HG02870 (cell line): ENCODE data around the gene MKX.

Experiments
- ATAC-seq: cut with Tn5 transposase; IDR thresholded peaks from one replicate; pipeline ENCODE4 v1.9.1; 2021; ENCODE audit warnings: mild to moderate bottlenecking, moderate library complexity; ENCODE audit not compliant: unreplicated experiment

MKX gene

DNA sequence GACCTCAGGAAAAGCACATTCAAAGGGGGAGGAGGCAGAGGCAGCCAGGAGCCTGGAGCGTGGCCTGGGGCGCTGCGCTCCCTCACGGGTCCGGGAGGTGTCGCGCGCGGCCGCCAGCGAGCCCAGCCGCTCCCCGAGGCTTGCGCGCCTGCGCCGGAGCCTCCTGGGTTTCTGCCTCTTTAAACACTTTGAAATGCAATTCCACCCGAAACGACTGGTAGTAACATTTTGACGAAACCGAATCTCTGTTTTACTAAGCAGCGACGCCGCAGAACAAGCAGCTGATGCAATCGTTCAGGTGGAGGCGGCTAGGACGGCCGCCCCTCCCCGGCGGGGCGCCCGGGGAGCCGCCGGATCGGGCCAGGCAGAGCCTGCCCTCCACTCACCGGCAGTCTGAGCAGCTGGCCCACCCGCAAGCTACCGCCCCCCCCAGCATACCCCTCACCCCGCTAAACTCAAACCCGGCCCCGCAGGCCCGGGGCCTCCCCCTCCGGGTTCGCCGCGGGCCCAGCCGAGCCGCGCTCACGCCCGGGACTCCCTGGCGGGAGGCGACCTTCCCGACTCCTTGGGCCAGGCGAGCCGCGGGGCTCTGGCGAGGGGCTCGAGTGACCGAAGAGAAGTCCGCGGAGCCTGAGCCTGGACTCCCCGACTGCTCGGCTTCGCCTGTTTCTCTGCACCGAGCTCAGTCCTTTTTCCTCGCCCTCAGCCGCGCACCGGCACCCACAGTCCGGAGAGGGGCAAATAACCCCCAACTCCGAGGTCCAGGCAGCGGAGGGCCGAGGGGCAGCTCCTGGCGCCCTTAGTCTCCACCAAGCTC, 3.2 kb downstream of the MKX start:
- peak; percentile 96 for ATAC-seq

DNA sequence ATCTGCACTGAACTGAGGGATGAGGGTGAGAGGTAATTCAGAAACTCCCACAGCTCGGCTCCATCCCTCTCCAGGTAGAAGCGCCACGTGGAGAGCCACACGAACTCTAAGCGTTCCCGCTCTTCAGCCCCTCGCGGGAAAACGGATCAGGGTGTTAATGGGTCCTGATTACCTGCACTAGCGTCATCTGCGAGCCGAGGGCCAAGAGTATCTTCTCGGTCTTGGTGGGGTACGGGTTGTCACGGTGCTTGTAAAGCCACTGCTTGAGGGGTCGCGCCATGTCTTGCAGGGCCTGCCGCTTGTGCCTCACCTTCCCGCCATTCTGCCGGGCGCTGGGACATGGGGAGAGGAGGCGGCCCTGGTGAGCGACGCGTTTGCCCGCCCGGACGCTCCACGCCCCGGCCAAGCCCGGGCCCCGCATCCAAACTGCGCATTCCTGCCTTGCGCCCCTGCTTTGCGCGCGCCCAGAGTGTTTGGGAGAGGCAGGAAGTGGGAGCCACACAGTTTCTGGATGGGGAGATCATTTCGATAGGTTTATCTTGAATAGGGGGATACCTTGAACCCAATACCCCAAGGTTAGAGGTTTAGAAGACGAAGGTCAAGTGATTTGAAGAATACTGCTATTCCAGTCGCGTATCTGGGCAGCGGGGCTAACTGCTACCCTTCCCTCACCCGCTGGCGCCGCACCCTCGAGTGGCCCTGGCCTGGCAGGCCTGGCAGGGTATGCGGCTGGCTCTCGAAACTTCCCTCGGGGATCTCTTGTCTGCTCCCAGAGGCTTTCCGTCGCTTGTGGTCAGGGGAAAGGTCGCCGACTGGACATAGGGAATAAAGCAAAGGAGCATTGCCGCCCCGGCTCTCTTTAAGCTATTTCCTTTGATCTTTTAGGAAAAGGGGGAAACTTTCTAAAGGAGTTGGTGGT, 4.2 kb downstream of the MKX start:
- ATAC-seq, result no peak

DNA sequence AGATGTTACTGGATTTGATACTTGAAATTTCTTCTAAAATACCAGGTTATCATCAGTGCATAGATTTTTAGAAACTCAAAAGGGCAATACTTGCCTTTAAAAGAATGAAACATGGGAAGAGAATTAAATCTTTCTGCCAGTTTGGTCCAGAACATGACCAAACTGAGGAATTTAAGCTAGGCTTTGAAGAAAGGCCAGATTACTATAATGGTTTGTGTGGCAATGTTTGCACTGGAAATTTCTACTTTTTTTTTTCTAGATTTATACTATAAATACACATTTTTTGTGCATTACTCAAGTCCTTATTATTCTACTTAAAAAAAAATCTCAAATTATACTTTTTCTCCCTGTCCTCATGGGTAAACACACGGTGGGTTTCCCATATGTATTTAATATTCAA, 9.2 kb downstream of the MKX start:
- no peak for ATAC-seq

DNA sequence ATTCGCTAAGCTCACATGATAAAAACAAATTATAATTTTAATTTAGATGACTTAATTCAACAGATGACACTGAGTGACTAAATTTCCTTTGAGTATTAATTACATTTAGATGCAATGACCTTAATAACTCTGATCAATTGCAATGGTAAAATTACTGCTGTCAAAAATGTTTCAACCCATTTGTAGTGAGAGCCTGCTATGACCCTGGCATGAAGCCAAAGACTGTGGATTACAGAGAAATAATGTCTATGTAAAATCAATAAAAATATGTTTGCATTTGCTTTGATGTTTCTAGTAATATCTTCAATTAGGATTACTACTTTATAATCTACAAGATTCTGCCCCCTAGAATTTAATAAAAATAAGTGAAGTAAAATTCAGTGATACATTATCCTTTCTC, 15.6 kb downstream of the MKX start:
- ATAC-seq, result no peak

DNA sequence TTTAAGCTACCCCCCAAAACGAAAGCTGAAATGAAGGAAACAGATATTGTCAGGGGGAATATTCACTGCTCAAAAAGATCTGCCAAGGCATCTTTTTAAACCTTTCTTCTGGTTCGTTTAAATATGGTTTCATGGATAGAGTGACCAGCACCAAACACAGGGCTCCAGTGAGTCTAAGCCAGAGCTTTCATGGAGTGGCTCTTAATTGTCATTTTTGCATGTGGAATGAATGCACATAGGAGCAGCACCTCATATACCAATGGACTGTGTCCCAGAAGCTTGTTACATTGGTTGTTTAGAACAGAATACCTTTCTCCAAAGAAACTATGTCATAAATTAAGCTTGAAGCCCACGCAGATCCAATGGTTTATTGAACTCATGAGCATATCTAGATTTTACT, 17.3 kb downstream of the MKX start:
- no peak for ATAC-seq

DNA sequence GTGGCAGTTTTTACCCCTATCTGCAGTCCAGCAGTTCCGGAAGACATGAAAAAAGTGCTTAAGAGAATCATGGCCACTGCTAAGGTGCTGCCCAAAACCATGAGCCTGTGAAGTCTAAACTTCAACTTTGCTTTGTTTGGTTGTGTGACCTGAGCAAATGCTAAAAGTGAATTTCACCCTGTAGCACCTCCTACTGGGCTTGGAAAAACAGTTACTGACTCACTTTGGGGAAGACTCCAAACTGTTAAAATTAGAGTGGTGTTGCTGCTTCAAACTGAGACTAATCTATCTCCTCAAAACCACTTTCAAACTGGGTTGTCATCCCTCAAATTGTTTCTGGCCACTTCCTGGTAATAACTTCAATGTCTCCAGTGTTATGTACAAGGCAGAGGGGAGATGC, 21.3 kb downstream of the MKX start:
- no peak for ATAC-seq

DNA sequence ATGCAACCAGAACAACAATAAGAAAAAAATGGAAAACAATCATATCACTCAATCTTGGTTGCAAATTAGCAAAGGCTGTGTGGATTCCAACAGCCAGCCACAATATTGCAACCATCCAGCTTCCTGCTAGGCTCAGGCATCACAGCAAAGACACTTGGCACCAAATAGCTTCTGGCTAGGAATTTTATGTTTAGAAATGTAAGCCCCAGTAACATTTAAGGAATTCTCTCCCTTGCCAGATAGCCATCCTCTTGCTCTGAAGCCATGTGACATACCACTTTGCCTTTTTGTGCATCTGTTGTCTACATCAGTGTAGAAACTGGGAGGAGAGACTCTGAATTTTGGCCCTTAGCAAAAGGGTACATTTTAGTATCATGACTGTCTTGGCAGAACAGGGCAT, 22.2 kb downstream of the MKX start:
- ATAC-seq, result no peak

DNA sequence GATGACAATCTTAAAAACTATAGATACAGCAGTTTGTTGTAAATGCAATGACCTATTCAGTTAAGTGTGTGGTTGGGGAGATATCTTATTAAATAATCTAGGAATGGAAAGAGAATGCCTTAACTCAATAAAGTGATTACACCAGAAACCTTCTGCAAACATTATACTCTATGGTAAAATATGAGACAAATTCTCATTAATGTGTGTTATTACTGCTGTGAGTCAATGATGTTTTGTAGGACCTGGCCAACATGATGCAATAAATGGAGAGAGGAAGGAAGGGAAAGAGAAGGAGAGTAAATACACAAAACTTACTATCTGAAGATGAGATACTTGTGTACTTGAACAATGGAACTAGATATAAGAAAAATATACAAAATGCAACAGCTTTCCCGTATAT, 25.1 kb downstream of the MKX start:
- ATAC-seq, result no peak

DNA sequence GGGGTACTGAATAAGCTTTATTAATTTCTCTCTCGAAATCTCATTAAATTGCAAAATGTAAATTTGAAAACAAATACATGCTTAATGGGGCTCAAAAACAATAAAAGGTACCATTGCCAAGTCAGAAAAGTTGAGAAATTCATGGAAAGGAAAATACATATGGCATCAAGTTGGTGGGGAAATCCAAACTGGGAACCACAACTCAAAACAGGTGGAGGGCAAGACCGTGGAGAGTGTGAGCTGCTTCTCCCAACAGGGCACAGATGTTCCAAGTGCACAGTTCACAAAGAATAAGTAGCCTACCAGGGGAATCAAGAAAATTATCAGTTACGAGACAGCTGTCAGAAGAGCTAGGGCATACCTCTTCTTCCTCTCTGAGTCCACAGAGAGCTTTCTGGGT, 26.6 kb downstream of the MKX start:
- no peak for ATAC-seq

DNA sequence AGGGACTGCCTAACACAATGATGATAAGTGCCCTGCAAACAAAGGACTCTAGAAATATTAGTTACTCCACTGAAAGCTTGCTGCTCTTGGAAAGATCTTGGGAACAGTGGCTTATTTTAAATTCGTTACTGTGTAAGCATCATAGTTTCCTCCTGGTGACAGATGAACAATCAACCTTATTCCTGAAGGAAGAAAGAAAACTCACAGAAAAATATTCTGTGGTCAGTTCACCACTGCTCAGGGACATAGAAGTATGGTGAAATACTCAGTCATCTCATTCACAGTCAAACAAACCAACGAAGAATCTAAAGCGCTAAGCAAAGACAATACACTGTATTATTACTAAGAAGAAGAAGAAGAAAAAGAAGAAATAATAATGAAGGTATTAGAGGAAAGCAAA, 27.8 kb downstream of the MKX start:
- no peak for ATAC-seq

DNA sequence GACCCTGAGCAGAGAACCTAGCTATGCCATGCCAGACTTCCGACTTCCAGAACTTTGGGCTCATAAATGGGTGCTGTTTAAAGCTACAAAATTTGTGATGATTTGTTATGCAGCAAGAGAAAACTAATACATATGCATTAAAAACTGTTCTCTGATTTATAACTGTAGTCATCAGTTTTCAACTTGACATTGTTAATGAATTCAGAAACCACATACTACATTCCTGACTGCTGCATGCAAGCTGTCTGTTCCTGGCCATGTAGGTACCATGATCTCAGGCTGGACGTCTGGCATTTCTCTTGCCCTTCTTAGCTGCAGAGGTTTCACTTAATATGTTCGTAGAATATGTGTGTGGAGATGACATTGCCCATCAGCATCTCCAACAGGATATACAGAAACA, 28.4 kb downstream of the MKX start:
- no peak for ATAC-seq

DNA sequence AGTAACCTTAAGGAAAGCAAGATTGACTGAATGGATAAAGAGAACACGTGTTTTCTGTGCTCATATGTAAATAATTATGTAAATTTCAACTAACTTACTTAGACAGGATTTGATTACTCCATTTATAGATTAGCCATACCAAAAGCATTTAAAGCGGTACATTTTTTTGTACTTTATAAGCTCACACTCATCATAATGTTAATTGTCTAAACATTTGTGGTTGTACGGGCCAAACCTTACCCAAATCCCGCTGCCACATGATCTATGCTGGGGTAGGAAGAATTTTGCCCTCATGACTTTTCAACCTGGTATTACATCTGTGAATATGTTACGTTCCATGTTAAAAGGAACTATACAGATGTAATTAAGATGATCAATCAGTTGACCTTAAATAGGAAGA, 29.1 kb downstream of the MKX start:
- no peak for ATAC-seq

DNA sequence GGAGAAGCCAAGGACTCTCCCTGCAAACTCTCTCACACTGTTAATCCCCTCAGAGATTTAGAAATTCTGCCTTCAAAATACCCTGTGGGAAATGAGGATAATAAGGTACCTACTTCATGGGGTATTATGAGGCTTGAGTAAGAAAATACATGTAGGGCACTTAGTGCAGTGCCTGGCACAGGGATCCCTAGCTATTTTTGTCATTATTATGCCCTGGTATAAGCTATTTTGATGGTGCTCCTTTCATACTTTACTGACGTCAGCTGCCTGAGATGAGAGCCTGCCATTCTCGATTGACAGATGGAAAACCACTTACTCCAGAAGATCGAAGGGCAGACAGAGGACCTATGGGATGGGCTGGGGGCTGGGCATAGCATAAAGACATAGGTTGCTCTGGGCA, 30.1 kb downstream of the MKX start:
- no peak for ATAC-seq

DNA sequence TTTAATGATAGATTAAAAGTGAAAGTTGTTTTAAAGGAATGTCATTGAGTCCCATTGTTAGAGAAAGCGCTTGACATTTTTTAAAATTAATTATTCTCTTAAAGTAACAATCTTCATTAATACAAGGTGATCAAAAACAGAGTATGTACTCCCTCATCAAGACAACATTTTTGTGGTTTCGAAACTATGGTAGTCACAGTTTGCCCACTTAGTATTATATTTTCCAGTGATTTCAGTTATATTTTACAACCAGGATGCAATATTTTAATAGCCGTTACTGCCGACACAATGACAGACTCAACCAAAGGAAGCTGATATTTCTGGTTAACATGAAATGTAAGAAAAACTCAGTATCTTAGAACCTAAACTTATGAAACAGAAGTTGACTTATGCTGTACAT, 31.3 kb downstream of the MKX start:
- no peak for ATAC-seq

DNA sequence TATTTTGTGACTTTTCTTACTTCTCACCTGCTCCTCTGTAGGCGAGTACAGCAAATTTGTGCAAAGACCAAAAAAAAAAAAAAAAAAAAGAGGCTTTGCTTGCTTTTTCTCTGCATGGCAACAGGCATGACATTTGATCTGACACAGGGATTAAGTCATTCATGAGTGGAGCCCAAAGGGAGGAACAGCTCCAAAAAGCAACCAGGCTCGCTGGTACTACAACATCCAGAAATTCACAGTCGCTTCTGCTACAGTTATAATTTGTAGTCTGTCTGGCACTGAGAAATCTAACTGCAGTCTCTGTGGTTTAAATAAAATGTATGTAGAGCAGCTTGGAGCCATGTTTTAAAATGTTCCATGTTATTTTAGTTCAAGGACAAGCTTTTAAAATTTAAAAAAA, 31.7 kb downstream of the MKX start:
- no peak for ATAC-seq

DNA sequence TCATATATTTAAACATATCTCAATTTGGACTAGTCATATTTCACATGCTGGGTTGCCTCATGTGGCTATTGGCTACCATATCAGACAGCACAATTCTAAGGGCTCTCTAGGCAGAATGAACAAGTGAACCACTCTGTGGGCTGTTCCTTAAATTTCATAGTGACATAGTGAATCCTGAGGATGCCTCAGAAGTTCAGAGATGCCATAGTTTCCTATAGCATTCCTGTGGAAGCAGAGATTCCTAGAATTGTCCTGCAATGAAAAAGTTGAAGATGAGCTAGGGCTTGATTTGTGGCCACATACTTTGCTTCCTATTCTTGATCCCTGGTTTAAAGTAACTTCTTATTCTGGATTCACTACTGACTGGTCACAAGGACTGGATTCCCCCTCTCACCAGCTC, 35.6 kb downstream of the MKX start:
- no peak for ATAC-seq

DNA sequence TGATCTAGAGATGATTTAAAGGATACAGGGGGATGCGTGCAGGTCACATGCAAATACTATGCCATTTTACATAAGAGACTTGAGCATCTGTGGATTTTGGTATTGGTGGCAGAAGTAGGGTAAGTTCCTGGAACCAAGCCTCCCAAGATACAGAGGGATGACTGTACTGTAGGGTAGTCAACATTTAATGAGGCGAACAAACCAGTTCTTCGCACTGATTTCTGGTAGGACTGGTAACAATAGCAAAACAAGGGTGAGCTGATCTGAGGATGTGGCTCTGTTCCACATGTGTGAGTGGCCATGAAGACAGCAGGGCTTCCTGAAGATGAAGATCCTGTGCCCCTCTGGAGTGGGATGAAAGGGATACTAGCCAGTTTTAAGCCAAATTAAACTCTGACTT, 36.3 kb downstream of the MKX start:
- ATAC-seq, result no peak

DNA sequence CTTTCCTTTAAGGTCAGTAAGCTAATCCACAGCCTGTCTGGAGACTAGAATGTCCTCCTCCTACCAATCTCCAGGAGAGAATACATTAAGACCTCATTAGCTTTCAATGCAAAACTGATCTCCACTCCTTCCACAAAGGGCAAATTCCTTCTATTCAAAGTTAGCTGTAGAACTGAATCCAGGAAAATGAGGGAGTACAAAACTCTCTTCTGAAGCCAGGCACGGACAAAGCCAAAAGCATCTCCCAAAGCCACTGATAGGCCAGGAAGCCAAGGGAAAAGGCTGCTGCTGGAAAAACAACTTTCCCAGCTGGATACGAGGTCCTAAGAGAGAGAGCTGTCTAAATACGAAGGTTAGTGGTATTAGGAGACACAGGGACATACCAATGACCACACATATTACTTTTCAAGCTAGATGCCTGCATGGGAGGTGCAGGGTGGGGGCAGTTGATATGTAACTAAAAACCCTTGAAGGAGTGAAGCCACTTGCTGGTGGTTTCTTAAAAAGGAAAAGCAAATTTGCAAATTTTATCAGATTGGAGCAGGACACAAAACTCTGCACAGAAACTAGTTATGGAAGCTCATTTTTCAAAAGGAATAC, 43.6 kb downstream of the MKX start:
- no peak for ATAC-seq

DNA sequence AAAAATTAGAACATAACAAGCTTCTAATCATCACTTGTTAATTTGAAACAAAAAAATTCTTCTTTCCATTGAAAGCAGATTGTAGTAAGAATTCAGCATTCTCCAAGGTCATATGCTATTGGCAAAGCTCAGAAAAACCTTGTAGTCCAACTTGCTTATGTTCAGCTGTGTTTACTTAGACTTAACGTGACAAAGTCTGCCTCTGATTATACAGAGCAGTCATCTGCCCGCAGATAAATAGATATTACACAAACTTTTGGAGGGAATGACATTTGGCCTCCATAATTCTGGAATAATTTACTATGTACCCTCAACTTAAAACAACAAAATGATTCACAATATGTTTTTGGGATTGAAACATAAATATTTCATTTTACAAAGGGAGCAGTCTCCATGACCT, 45.8 kb downstream of the MKX start:
- no peak for ATAC-seq

DNA sequence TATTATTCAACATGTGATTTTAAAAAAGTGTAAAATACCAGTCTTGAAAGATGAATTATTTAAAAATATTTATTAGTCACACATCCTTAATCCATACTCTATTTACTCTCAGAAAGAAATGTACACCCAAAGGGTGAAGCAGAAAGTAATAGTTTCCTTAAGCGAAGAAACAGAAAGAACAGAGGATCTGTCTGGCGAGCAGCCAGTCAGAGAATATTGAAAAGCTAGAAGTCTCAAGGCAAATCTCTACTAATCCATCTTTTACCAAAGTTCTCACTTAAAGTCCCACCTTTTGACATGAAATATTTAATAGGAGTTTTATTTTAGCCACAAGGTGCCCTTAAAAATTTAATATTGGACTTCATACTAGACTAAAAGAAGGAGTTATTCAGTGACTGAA, 46.7 kb downstream of the MKX start:
- no peak for ATAC-seq

DNA sequence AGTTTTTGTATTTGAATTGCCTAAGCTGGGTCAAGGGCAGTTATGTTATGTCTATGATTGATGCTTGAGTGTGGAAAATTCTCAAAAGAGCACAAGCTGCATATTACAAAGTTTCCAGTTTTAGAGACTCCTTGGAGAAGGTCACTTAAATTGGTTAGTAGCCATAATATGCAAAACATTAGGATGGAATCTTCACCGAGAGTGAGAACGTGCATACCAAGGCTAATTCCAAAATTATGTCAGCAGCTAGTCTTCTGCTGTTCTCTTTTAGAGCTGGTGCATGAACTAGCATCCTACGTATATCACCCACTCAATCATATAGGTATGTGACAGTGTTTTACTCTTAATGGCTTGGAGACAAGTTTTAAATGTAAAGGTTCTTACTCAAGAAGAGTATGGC, 49.2 kb downstream of the MKX start:
- ATAC-seq, result no peak

DNA sequence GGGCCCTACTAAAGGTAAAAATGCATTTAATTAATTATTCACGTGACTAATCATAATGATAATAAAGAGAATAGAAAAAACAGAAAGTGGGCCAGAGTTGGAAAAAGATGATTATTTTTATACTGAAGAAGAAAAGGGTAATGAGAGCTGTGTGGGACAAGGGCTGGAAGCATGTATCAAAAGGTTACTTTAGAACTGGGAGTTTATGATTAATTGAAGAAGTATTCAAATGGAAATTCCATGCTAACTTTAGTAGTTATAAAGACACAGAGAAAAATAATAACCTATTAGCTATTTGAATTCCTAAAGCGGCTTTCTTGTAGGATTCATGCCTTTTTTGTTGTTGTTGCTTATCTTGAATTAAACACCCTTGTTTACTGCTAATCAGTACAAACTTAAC, 49.9 kb downstream of the MKX start:
- ATAC-seq, result no peak
